Activated B cell treated with CpG ODN at 0.5 μM for 24 hours (primary cell): ENCODE measurements around the gene LYPD4. TPM values are rescaled to one million over a fixed set of nuclear protein-coding genes. Genes with fewer than 3 reads are reported as not detected.
"Not testable (repeated sequence)": the region's sequence is repeated elsewhere in the genome, so short reads cannot be mapped to it uniquely, and the experiment has no call there.

Source experiments
- ATAC-seq: fragments of 200-7000 bp; cut with Tn5 transposase; one replicate; pipeline ENCODE4 v1.10.0; 2021; ENCODE audit warnings: low read depth, mild to moderate bottlenecking, moderate library complexity
- CTCF ChIA-PET: fragments of 350-600 bp; sonication (Branson Sonifier 250); formaldehyde crosslinking; loops from one replicate; lab custom pipeline; 2021; ENCODE audit warnings: antibody characterized with exemption; lab: Charles Lee
- POLR2A ChIA-PET: fragments of 350-600 bp; sonication (Branson Sonifier 250); formaldehyde crosslinking; loops from one replicate; lab custom pipeline; 2021; ENCODE audit warnings: antibody characterized with exemption; lab: Charles Lee
- DNase-seq: peaks from one replicate; pipeline ENCODE4 v3.0.0; 2022
- H3K27ac Mint-ChIP-seq: one replicate; pipeline ENCODE4 v1.8.0; 2020; ENCODE audit warnings: mixed read lengths
- H3K27me3 Mint-ChIP-seq: one replicate; pipeline ENCODE4 v1.8.0; 2021; ENCODE audit warnings: mixed read lengths
- H3K36me3 Mint-ChIP-seq: one replicate; pipeline ENCODE4 v1.8.0; 2021; ENCODE audit warnings: low read depth, mixed read lengths
- H3K4me1 Mint-ChIP-seq: one replicate; pipeline ENCODE4 v1.8.0; 2021; ENCODE audit warnings: mixed read lengths
- H3K4me3 Mint-ChIP-seq: one replicate; pipeline ENCODE4 v1.8.0; 2020; ENCODE audit warnings: mild to moderate bottlenecking, mixed read lengths
- H3K9me3 Mint-ChIP-seq: one replicate; pipeline ENCODE4 v1.8.0; 2020; ENCODE audit warnings: mixed read lengths
- CTCF ChIP-seq: fragments of 200-600 bp; IDR thresholded peaks from one replicate; pipeline ENCODE4 v1.8.0; 2022; ENCODE audit warnings: antibody characterized with exemption, mild to moderate bottlenecking
- intact Hi-C: fragments of 100-400 bp; cut with micrococcal nuclease; formaldehyde crosslinking; loops from one replicate; pipeline ENCODE4 v1.15.1; 2024
- total RNA-seq: library from RNA; stranded (reverse); gene quantifications from 2 replicates; pipeline ENCODE4 v1.2.3, GENCODE V29; 2022

LYPD4 gene
- total RNA-seq, 1 donor from 2014 or later, result not detected

DNA sequence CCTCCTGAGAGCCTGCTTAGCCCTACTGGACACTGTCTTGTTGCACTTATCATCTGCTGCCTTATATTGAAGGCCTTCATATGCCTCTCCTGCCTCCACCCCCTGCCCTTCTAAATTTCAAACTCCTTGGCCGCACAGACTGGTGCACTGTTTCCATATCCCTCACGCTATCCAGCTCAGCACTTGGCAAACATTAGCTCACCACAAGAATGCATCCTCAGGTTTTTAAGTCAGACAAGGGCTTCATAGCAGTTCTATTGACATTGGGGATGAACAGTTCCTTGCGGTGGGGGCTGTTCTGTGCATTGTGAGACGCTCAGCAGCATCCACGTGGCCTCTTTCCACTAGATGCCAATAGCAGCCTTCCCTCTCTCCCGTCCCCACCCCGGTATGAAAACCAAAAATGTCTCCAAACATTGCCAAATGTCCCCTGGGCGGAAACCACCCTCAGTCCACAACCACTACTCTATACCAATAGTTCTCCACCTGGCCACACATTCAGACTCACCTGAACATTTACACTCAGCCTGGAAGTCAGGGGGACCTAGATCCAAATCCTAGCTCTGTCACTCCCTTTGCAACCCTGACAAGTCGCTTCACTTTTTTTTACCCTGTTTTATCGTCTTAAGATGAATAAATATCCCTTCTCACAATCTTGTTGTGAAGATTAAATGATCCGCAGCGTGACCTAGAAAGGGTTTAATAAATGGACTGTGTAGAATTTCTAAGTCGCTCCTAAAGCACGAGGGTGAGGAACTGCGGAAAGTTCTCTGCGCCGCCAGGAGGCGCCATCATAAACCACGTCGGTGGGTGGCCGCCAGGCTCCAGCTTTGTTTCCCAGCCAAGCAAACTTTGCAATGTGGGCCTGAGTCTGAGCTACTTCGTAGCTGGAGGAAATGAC lies 51.7 kb downstream of the LYPD4 start:
- peak; percentile 41 for DNase-seq
- H3K36me3 Mint-ChIP-seq, result no peaks in the 10 kb centered on the region
- ATAC-seq, result peak; percentile 45
- POLR2A ChIA-PET, result interaction anchor here (1.0 kb wide), 1 partner anchor 28 kb away, joined by 9 read pairs; no protein-coding TSS in a partner anchor
- CTCF ChIA-PET, result interaction anchor here (0.6 to 6.4 kb wide), 13 partner anchors 9 to 160 kb away, joined by 3 to 206 read pairs (median 6); no protein-coding TSS in a partner anchor
- H3K27me3 Mint-ChIP-seq, result peaks cover 21% of the 10 kb centered on the region
- no peaks in the 10 kb centered on the region for H3K9me3 Mint-ChIP-seq
- H3K27ac Mint-ChIP-seq, result no peak overlapping the region
- TF ChIP-seq CTCF, result no peak
- intact Hi-C loops, result loop anchor here (1.0 to 5.0 kb wide), 3 partner anchors 29 to 165 kb away; no protein-coding TSS in a partner anchor
- no peak overlapping the region for H3K4me3 Mint-ChIP-seq
- H3K4me1 Mint-ChIP-seq, result peaks cover 9% of the 10 kb centered on the region

GRCh38 chr19:41789053-41789452 lies 55.4 kb downstream of the LYPD4 start:
- POLR2A ChIA-PET, result interaction anchor here (0.6 kb wide), 1 partner anchor 46 kb away, joined by 10 read pairs; no protein-coding TSS in a partner anchor
- not testable (repeated sequence) for H3K36me3 Mint-ChIP-seq
- peaks cover 28% of the 10 kb centered on the region for H3K27me3 Mint-ChIP-seq

DNA sequence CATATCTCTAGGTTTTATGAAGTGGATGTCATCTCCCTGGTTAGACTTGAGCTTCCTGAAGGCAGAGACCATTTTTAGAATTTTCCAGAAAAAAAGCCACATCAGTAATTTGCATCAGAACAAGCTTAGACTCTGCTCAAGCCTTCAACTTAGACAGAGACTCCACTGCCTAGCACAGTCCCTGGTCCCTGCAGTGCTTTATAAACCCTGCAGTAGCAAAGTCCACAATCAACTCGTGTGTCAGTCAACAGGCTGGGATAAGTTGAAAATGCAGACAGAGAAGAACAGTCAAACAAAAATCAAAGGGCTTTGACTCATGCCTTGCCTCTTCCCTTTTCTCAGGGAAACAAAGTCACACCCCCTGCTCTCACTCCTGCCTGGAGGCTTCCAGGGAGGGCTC lies 56.0 kb downstream of the LYPD4 start:
- CTCF ChIA-PET, H3K4me3 Mint-ChIP-seq, ATAC-seq, H3K36me3 Mint-ChIP-seq, POLR2A ChIA-PET, DNase-seq, H3K9me3 Mint-ChIP-seq, intact Hi-C loops, H3K27ac Mint-ChIP-seq: not testable (repeated sequence)
- peaks cover 28% of the 10 kb centered on the region for H3K27me3 Mint-ChIP-seq
- peaks cover 25% of the 10 kb centered on the region for H3K4me1 Mint-ChIP-seq

More at GRCh38 chr19:41789053-41789452, 55.4 kb downstream of the LYPD4 start:
- H3K4me3 Mint-ChIP-seq, ATAC-seq, H3K27ac Mint-ChIP-seq, intact Hi-C loops, DNase-seq, H3K9me3 Mint-ChIP-seq: not testable (repeated sequence)
- H3K4me1 Mint-ChIP-seq, result peaks cover 21% of the 10 kb centered on the region
- CTCF ChIA-PET, result interaction anchor here (1.3 kb wide), 1 partner anchor 36 kb away, joined by 5 read pairs; no protein-coding TSS in a partner anchor

Other genes with a start within 250 kb of the LYPD4 start
- gene CEACAM4, start 217.6 kb downstream of the LYPD4 start, total RNA-seq, result not detected in 2 replicates
- gene CEACAM7, start 156.4 kb downstream of the LYPD4 start, total RNA-seq, result not detected in 2 replicates
- not detected in 2 replicates for gene CEACAM5, start 136.1 kb downstream of the LYPD4 start, total RNA-seq
- not detected in 2 replicates for gene CEACAM6, start 89.2 kb downstream of the LYPD4 start, total RNA-seq
- gene CEACAM3, start 48.1 kb downstream of the LYPD4 start, total RNA-seq, result not detected in 2 replicates
- not detected in 2 replicates for gene DMRTC2, start 359 bp upstream of the LYPD4 start, total RNA-seq
- gene RPS19, start 15.6 kb upstream of the LYPD4 start, total RNA-seq, result 4,196 and 4,853 TPM in 2 replicates
- gene CD79A, start 32.6 kb upstream of the LYPD4 start, total RNA-seq, result 889 and 943 TPM in 2 replicates
- gene ARHGEF1, start 38.5 kb upstream of the LYPD4 start, total RNA-seq, result 351 and 418 TPM in 2 replicates
- 0.64 and 1.1 TPM in 2 replicates for gene ERFL, start 83.8 kb upstream of the LYPD4 start, total RNA-seq
- 96.7 and 102 TPM in 2 replicates for gene RABAC1, start 114.6 kb upstream of the LYPD4 start, total RNA-seq
- gene ATP1A3, start 149.5 kb upstream of the LYPD4 start, total RNA-seq, result 1.4 and 1.8 TPM in 2 replicates
- gene GRIK5, start 225.5 kb upstream of the LYPD4 start, total RNA-seq, result 0.09 and 0.15 TPM in 2 replicates
- gene ZNF574, start 231.5 kb upstream of the LYPD4 start, total RNA-seq, result 27.7 and 29.6 TPM in 2 replicates